GM12865 (cell line): Measurements from ENCODE around the gene ABHD11.

Experiments
- DNase-seq: peaks from one replicate; pipeline ENCODE4 v3.0.0; 2010; ENCODE audit warnings: low read depth
- H3K4me3 ChIP-seq: 2 replicates; pipeline ENCODE4 v1.5.1; 2011; ENCODE audit warnings: mild to moderate bottlenecking, low read depth, low read length, control low read depth
- CTCF ChIP-seq: IDR thresholded peaks from 2 replicates; pipeline ENCODE4 v1.5.1; 2011; ENCODE audit warnings: low read length, control low read depth, low read depth, inconsistent platforms; ENCODE audit not compliant: insufficient read depth; ENCODE audit errors: missing control alignments

Gene ABHD11

GRCh38 chr7:73707045-73707631 is 31.5 kb downstream of the ABHD11 start:
- DNase-seq = no peak
- H3K4me3 ChIP-seq = no peak overlapping the region
- no peak for TF ChIP-seq CTCF

- DNase-seq = no peak
- H3K4me3 ChIP-seq = no peak overlapping the region
- TF ChIP-seq CTCF = no peak
These were observed 32.2 kb downstream of the ABHD11 start for GRCh38 chr7:73706126-73707044.

GRCh38 chr7:73705551-73705920 is 33.1 kb downstream of the ABHD11 start:
- TF ChIP-seq CTCF = no peak
- H3K4me3 ChIP-seq = no peak overlapping the region
- no peak for DNase-seq

GRCh38 chr7:73704640-73705550 is 33.7 kb downstream of the ABHD11 start:
- TF ChIP-seq CTCF = no peak
- H3K4me3 ChIP-seq = no peak overlapping the region

GRCh38 chr7:73703757-73704639 is 34.6 kb downstream of the ABHD11 start:
- TF ChIP-seq CTCF = no peak
- H3K4me3 ChIP-seq = no peak overlapping the region
- DNase-seq = no peak

More at GRCh38 chr7:73704640-73705550, 33.7 kb downstream of the ABHD11 start:
- DNase-seq = no peak

- DNase-seq = no peak
- H3K4me3 ChIP-seq = no peak overlapping the region
- no peak for TF ChIP-seq CTCF
These were observed 35.4 kb downstream of the ABHD11 start for GRCh38 chr7:73703225-73703624.
